CD14-positive monocyte (primary cell): ENCODE results near the gene ARL5C. TPM values are rescaled to one million over a fixed set of nuclear protein-coding genes. Genes with fewer than 3 reads are reported as not detected.

ENCODE experiments used
- DNase-seq, 3 donors: peaks; one replicate each; pipeline ENCODE4 v3.0.0-alpha.2; 2011 to 2022
- H2AFZ ChIP-seq: 2 replicates; pipeline ENCODE4 v1.6.0; 2012; ENCODE audit warnings: mild to moderate bottlenecking, low read depth, low read length, inconsistent platforms; ENCODE audit not compliant: insufficient read depth, poor library complexity, severe bottlenecking
- H3K27ac ChIP-seq, 2 donors: 1 replicate in 1 of 2; 2 replicates in 1 of 2; pipeline ENCODE4 v1.5.1; 2012 to 2013; ENCODE audit warnings: low read length in 2 of 2, control low read depth in 1 of 2, inconsistent platforms in 1 of 2, low read depth in 1 of 2, mild to moderate bottlenecking in 1 of 2
- H3K27me3 ChIP-seq, 2 donors: one replicate each; pipeline versions ENCODE4 v1.6.0 to v1.6.1; 2011 to 2013; ENCODE audit warnings: low read length in 2 of 2; ENCODE audit not compliant: control insufficient read depth in 2 of 2, insufficient read depth in 2 of 2
- H3K36me3 ChIP-seq, 2 donors: replicated peaks in 1 of 2; 1 replicate in 1 of 2; 2 replicates in 1 of 2; pipeline versions ENCODE4 v1.5.1 to v1.6.1; 2012 to 2013; ENCODE audit warnings: low read length in 2 of 2, control low read depth in 1 of 2, inconsistent platforms in 1 of 2, mild to moderate bottlenecking in 1 of 2; ENCODE audit not compliant: insufficient read depth in 2 of 2, control insufficient read depth in 1 of 2
- H3K4me1 ChIP-seq, 2 donors: 1 replicate in 1 of 2; 2 replicates in 1 of 2; pipeline versions ENCODE4 v1.5.1 to v1.6.1; 2012 to 2013; ENCODE audit warnings: low read length in 2 of 2, control low read depth in 1 of 2, inconsistent platforms in 1 of 2, mild to moderate bottlenecking in 1 of 2, moderate library complexity in 1 of 2; ENCODE audit not compliant: insufficient read depth in 2 of 2, control insufficient read depth in 1 of 2
- H3K4me2 ChIP-seq: replicated peaks from 2 replicates; pipeline ENCODE3; 2012; ENCODE audit warnings: low read length, moderate library complexity, mild to moderate bottlenecking; ENCODE audit not compliant: poor library complexity, severe bottlenecking; ENCODE audit errors: extremely low read depth
- H3K4me3 ChIP-seq, 3 experiments: fragments of 200-600 bp in 1 of 3; sonication (generic) in 1 of 3; replicated peaks in 1 of 3; 1 replicate in 2 of 3; 2 replicates in 1 of 3; pipeline ENCODE4 v1.5.1; 2011 to 2013; ENCODE audit warnings: low read length in 3 of 3, mild to moderate bottlenecking in 3 of 3, control low read depth in 2 of 3, low read depth in 2 of 3, inconsistent platforms in 1 of 3, moderate library complexity in 1 of 3
- H3K79me2 ChIP-seq: 2 replicates; pipeline ENCODE4 v1.6.0; 2012; ENCODE audit warnings: mild to moderate bottlenecking, control low read depth, inconsistent platforms, low read length, moderate library complexity; ENCODE audit not compliant: insufficient read depth
- H3K9ac ChIP-seq: 2 replicates; pipeline ENCODE4 v1.6.0; 2017; ENCODE audit warnings: low read length, mild to moderate bottlenecking; ENCODE audit not compliant: insufficient read depth, poor library complexity, severe bottlenecking
- H3K9me3 ChIP-seq, 2 donors: replicated peaks in 1 of 2; 1 replicate in 1 of 2; 2 replicates in 1 of 2; pipeline versions ENCODE4 v1.5.1 to v1.6.1; 2012 to 2013; ENCODE audit warnings: low read length in 2 of 2, control low read depth in 1 of 2; ENCODE audit not compliant: control insufficient read depth in 1 of 2, insufficient read depth in 1 of 2
- H4K20me1 ChIP-seq: 2 replicates; pipeline ENCODE4 v1.6.0; 2012; ENCODE audit warnings: mild to moderate bottlenecking, low read length, control low read depth, moderate library complexity; ENCODE audit not compliant: insufficient read depth
- H3K27ac Mint-ChIP-seq, 7 donors: one replicate each; pipeline ENCODE4 v1.8.0; 2020; ENCODE audit warnings: mild to moderate bottlenecking in 7 of 7, mixed read lengths in 7 of 7, moderate library complexity in 6 of 7, inconsistent platforms in 2 of 7
- H3K27me3 Mint-ChIP-seq, 3 donors: one replicate each; pipeline ENCODE4 v1.8.0; 2021 to 2022; ENCODE audit warnings: low read depth in 3 of 3, mild to moderate bottlenecking in 3 of 3, mixed read lengths in 3 of 3, moderate library complexity in 3 of 3, inconsistent platforms in 1 of 3
- H3K36me3 Mint-ChIP-seq, 2 donors: one replicate each; pipeline ENCODE4 v1.8.0; 2020; ENCODE audit warnings: mixed read lengths in 2 of 2, inconsistent platforms in 1 of 2, mild to moderate bottlenecking in 1 of 2
- H3K4me1 Mint-ChIP-seq: one replicate; pipeline ENCODE4 v1.8.0; 2020; ENCODE audit warnings: mild to moderate bottlenecking, mixed read lengths
- H3K4me3 Mint-ChIP-seq, 2 donors: one replicate each; pipeline ENCODE4 v1.8.0; 2020; ENCODE audit warnings: mild to moderate bottlenecking in 2 of 2, mixed read lengths in 2 of 2, moderate library complexity in 1 of 2
- H3K9me3 Mint-ChIP-seq, 7 donors: one replicate each; pipeline ENCODE4 v1.8.0; 2020 to 2022; ENCODE audit warnings: mixed read lengths in 7 of 7, mild to moderate bottlenecking in 6 of 7, moderate library complexity in 6 of 7, inconsistent platforms in 2 of 7
- WGBS: methylation state at CpG from one replicate; pipeline ENCODE4 v1.1.5; 2013; ENCODE audit warnings: missing lambda C conversion rate; ENCODE audit not compliant: insufficient coverage; 5-methylcytosine and 5-hydroxymethylcytosine counted together
- intact Hi-C, 2 donors: fragments of 100-400 bp; cut with micrococcal nuclease; formaldehyde crosslinking; loops; one replicate each; pipeline versions ENCODE4 v1.15.0 to v1.15.1; 2023
- polyA plus RNA-seq, 3 donors: library from polyadenylated mRNA; depleted of rRNA in 1 of 3; unstranded in 2 of 3; stranded (reverse) in 1 of 3; fragments of 300-500 nt in 2 of 3; fragments of >200 nt in 1 of 3; fragmentation: Illumina TruSeq in 2 of 3; gene quantifications; 1 replicate in 2 of 3; 2 replicates in 1 of 3; pipeline ENCODE4 v1.2.3, GENCODE V29; 2012 to 2021
- TF ChIP-seq, protein P1 (sequence below): fragments of 200-600 bp; IDR thresholded peaks from one replicate; pipeline ENCODE4 v1.8.0; 2022; ENCODE audit warnings: antibody characterized with exemption, mild to moderate bottlenecking

Gene ARL5C
- polyA plus RNA-seq, 3 donors = 0.04 TPM; not detected in 2

DNA sequence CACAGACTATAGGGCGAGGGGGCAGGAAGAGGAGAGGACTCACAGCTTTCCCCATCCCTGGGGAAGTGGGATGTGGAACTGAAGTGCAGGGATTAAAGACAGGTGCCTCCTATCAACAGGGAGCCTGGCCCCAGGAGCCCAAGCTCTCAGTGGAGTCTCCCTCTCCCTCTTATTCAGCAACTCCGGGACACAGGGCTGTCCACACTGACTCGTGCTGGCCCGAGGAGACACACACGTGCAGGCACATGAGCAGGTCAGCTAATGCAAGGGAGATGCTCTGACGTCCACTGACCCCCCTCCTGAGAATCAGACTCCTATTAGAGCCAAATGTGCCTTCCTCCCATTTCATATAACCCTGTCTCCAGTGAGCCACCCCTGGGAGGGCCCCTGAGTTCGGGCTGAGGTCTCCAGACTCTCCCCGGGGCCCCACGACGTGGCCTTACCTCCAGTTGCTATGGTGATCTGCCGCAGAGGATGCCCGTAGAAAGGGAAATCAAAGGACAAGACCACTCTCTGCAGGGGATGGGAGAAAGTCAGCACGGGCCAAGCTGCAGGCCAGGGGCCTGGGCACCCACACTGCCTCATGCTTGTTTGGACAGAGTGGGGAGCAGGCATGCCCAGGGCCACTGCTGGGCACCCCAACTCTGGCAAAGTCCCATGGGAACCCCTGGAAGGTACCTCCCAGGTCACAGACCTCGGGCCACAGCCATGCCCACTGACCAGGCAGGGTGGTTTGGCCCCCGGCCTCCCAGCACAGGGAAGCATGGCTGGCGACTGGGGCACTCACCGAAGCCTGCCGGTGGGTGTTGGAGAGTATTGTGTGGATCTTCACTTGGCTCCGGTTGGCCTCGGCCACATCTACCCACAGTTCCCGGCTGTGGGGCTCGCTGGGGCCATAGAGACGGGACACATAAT, 57.2 kb downstream of the ARL5C start:
- Mint-ChIP-seq H3K27me3 (peaks cover 2 to 42% (median 15%) of the 10 kb centered on the region in 3 donors), H3K36me3 (no peaks in the 10 kb centered on the region), H3K4me3 (no peak overlapping the region), H3K4me1 (peaks cover 4% of the 10 kb centered on the region), H3K27ac (no peak overlapping the region), H3K9me3 (peaks cover 0 to 2% (median 0%) of the 10 kb centered on the region in 7 donors)
- DNase-seq = no peak
- Histone ChIP-seq H3K4me1 (peaks cover 0 to 5% of the 10 kb centered on the region in 2 donors), H3K36me3 (no peaks in the 10 kb centered on the region), H4K20me1 (no peaks in the 10 kb centered on the region), H3K9me3 (no peaks in the 10 kb centered on the region), H3K27me3 (peaks cover 0 to 8% of the 10 kb centered on the region in 2 donors), H2AFZ (no peak overlapping the region), H3K27ac (no peak overlapping the region), H3K79me2 (no peaks in the 10 kb centered on the region), H3K9ac (no peak overlapping the region), H3K4me2 (no peak overlapping the region), H3K4me3 (no peak overlapping the region)
- WGBS = 87% methylated on average over 22 of the region's 23 CpGs
- TF ChIP-seq, protein P1, sequence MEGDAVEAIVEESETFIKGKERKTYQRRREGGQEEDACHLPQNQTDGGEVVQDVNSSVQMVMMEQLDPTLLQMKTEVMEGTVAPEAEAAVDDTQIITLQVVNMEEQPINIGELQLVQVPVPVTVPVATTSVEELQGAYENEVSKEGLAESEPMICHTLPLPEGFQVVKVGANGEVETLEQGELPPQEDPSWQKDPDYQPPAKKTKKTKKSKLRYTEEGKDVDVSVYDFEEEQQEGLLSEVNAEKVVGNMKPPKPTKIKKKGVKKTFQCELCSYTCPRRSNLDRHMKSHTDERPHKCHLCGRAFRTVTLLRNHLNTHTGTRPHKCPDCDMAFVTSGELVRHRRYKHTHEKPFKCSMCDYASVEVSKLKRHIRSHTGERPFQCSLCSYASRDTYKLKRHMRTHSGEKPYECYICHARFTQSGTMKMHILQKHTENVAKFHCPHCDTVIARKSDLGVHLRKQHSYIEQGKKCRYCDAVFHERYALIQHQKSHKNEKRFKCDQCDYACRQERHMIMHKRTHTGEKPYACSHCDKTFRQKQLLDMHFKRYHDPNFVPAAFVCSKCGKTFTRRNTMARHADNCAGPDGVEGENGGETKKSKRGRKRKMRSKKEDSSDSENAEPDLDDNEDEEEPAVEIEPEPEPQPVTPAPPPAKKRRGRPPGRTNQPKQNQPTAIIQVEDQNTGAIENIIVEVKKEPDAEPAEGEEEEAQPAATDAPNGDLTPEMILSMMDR = no peak
- intact Hi-C loops = no loop called here

DNA sequence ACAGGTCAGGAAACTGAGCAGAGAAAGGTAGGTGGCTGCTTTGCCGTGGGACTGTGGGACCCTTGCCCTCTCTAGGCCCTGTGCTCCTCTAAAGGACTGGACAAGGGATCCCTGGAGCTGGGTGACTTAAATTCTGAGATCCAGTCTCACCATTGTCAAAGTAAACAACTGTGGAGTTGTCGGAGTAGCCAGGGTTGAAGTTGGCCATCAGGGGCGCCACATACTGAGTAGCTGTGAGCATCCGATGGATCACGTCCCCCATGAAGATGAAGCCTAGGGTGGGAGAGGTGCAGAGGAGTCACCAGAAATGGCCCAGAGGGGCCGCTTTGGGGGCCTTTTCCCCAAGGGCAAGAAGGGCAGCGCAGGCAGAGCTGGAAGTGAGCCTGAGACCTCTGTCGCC, 58.0 kb downstream of the ARL5C start:
- TF ChIP-seq, protein P1 = no peak
- no peak for DNase-seq
- no peak overlapping the region for H3K27ac Mint-ChIP-seq
- H3K27ac ChIP-seq = no peak overlapping the region
- no peaks in the 10 kb centered on the region for H4K20me1 ChIP-seq
- no peak overlapping the region for H3K9ac ChIP-seq
- whole genome bisulfite sequencing = 91% methylated on average over 5 of the region's 8 CpGs
- H3K4me1 Mint-ChIP-seq = peaks cover 4% of the 10 kb centered on the region
- H3K4me3 Mint-ChIP-seq = no peak overlapping the region
- no peaks in the 10 kb centered on the region for H3K9me3 ChIP-seq
- H3K4me2 ChIP-seq = no peak overlapping the region
- peaks cover 0 to 2% (median 0%) of the 10 kb centered on the region in 7 donors for H3K9me3 Mint-ChIP-seq
- H3K27me3 ChIP-seq = peaks cover 0 to 8% of the 10 kb centered on the region in 2 donors
- no peaks in the 10 kb centered on the region for H3K79me2 ChIP-seq
- no peaks in the 10 kb centered on the region for H3K36me3 ChIP-seq
- intact Hi-C loops = no loop called here
- no peak overlapping the region for H2AFZ ChIP-seq
- H3K36me3 Mint-ChIP-seq = no peaks in the 10 kb centered on the region
- peaks cover 2 to 42% (median 17%) of the 10 kb centered on the region in 3 donors for H3K27me3 Mint-ChIP-seq
- H3K4me1 ChIP-seq = peaks cover 0 to 5% of the 10 kb centered on the region in 2 donors
- no peak overlapping the region for H3K4me3 ChIP-seq
